Ovary (tissue), 3 donors: Measurements from ENCODE around the gene OCA2.

Source experiments
- EP300 ChIP-seq: sonication (generic); formaldehyde crosslinking; IDR thresholded peaks from one replicate; pipeline ENCODE4 v1.6.1; 2017; ENCODE audit warnings: antibody characterized with exemption
- POLR2A ChIP-seq: fragments of 450-650 bp; IDR thresholded peaks from one replicate; pipeline ENCODE4 v1.6.1; 2017; ENCODE audit warnings: antibody characterized with exemption, mild to moderate bottlenecking, moderate library complexity
- TF ChIP-seq, protein P1 (sequence below), 3 donors: fragments of 450-650 bp in 2 of 3; fragments of 200-600 bp in 1 of 3; IDR thresholded peaks; one replicate each; pipeline versions ENCODE4 v1.5.1 to v1.8.0; 2016 to 2022; ENCODE audit warnings: antibody characterized with exemption in 3 of 3, mild to moderate bottlenecking in 1 of 3
- donor health status: DM: no; HTN: no; CAD: no.

DNA sequence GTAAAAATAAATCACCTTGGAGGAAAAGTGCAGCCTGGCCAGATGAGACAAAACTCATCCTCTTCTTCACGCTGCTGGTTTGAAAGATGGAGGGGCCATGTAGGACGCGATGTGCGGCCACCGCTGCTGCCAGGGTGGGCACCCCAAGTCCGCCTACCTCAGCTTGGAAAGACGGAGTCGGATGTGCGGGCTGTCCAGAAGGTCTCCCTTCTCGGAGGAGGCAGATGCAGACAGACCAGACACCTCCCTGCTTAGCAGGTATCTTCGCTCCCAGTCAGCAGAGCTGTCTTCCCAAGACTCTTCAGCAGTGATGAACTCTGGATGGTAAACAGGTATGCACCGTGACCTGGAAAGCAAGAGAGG, 71.4 kb downstream of the OCA2 start:
- TF ChIP-seq POLR2A, result no peak
- TF ChIP-seq EP300, result no peak
- TF ChIP-seq, protein P1, sequence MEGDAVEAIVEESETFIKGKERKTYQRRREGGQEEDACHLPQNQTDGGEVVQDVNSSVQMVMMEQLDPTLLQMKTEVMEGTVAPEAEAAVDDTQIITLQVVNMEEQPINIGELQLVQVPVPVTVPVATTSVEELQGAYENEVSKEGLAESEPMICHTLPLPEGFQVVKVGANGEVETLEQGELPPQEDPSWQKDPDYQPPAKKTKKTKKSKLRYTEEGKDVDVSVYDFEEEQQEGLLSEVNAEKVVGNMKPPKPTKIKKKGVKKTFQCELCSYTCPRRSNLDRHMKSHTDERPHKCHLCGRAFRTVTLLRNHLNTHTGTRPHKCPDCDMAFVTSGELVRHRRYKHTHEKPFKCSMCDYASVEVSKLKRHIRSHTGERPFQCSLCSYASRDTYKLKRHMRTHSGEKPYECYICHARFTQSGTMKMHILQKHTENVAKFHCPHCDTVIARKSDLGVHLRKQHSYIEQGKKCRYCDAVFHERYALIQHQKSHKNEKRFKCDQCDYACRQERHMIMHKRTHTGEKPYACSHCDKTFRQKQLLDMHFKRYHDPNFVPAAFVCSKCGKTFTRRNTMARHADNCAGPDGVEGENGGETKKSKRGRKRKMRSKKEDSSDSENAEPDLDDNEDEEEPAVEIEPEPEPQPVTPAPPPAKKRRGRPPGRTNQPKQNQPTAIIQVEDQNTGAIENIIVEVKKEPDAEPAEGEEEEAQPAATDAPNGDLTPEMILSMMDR (IDR thresholded peaks at IDR 0.05), result no peak
